ENCODE measurements around the gene COG5.

- no peak for TF ChIP-seq ZNF70 (CRISPR knock-in tag; IDR thresholded peaks at IDR 0.05)
- no peak for TF ChIP-seq CSDC2 (CRISPR knock-in tag; IDR thresholded peaks at IDR 0.05)
- TF ChIP-seq, protein P1, sequence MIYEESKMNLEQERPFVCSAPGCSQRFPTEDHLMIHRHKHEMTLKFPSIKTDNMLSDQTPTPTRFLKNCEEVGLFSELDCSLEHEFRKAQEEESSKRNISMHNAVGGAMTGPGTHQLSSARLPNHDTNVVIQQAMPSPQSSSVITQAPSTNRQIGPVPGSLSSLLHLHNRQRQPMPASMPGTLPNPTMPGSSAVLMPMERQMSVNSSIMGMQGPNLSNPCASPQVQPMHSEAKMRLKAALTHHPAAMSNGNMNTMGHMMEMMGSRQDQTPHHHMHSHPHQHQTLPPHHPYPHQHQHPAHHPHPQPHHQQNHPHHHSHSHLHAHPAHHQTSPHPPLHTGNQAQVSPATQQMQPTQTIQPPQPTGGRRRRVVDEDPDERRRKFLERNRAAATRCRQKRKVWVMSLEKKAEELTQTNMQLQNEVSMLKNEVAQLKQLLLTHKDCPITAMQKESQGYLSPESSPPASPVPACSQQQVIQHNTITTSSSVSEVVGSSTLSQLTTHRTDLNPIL (CRISPR knock-in tag; IDR thresholded peaks at IDR 0.05; ENCODE audit: low read depth) = no peak
- no peak for TF ChIP-seq ZNF565 (CRISPR knock-in tag; conservative IDR thresholded peaks at IDR 0.05; ENCODE audit: low read depth)
- TF ChIP-seq ZFP30 (CRISPR knock-in tag; IDR thresholded peaks at IDR 0.05) = no peak
Measured at GRCh38 chr7:107224374-107225223, 339.1 kb downstream of the COG5 start.
